AG10803 (cell line): ENCODE measurements around the gene MANEAL.
A peak's percentile ranks its signal among the peaks of the same experiment; 100 is the strongest.

Experiments
- DNase-seq: peaks from one replicate; pipeline ENCODE4 v3.0.0; 2010; ENCODE audit warnings: low read depth
- H3K4me3 ChIP-seq: 2 replicates; pipeline ENCODE4 v1.5.1; 2011; ENCODE audit warnings: mild to moderate bottlenecking, low read length, control low read depth
- CTCF ChIP-seq: conservative IDR thresholded peaks from 2 replicates; pipeline ENCODE4 v1.5.1; 2011; ENCODE audit warnings: mild to moderate bottlenecking, low read length, control low read depth, inconsistent platforms

The MANEAL gene

GRCh38 chr1:37807555-37808368 is 14.1 kb downstream of the MANEAL start, which contains the start of the genes C1orf122 and YRDC:
Gene C1orf122, plus strand, starts transcription at chr1:37807790. Its CDS starts 615 bp downstream, at chr1:37808405.
Gene YRDC, minus strand, starts transcription at chr1:37808208. Its CDS starts 28 bp downstream, at chr1:37808180.
- peak; percentile 91 for DNase-seq
- no peak for TF ChIP-seq CTCF
- H3K4me3 ChIP-seq: peak within 1 kb of the TSS; percentile 80

- H3K4me3 ChIP-seq: peak overlapping the region; percentile 80
- peak; percentile 78 for DNase-seq
- TF ChIP-seq CTCF: peak; percentile 11; the same call in 1 of the 2 replicates
These were observed 15.0 kb downstream of the MANEAL start for GRCh38 chr1:37808369-37809319.

- no peak for TF ChIP-seq CTCF
- no peak overlapping the region for H3K4me3 ChIP-seq
- DNase-seq: no peak
These were observed 16.3 kb downstream of the MANEAL start for GRCh38 chr1:37809942-37810341.

- TF ChIP-seq CTCF: peak; percentile 80
- peak; percentile 77 for DNase-seq
These were observed 17.5 kb downstream of the MANEAL start for GRCh38 chr1:37811027-37811655.

GRCh38 chr1:37813529-37814145 is 20.0 kb downstream of the MANEAL start:
- DNase-seq: no peak
- no peak overlapping the region for H3K4me3 ChIP-seq
- TF ChIP-seq CTCF: no peak

More at GRCh38 chr1:37811027-37811655, 17.5 kb downstream of the MANEAL start:
- H3K4me3 ChIP-seq: no peak overlapping the region

- no peak for DNase-seq
- TF ChIP-seq CTCF: no peak
- H3K4me3 ChIP-seq: no peak overlapping the region
These were observed 20.6 kb downstream of the MANEAL start for GRCh38 chr1:37814252-37814651.
